HG02840 (cell line): Measurements from ENCODE around the gene HSPA12A.

ENCODE experiments used
- ATAC-seq: cut with Tn5 transposase; IDR thresholded peaks from one replicate; pipeline ENCODE4 v1.9.1; 2021; ENCODE audit warnings: mild to moderate bottlenecking, moderate library complexity, moderate number of reproducible peaks; ENCODE audit not compliant: unreplicated experiment, low FRiP score

HSPA12A gene

GRCh38 chr10:116742367-116743265 is at the start of gene HSPA12A:
HSPA12A (minus strand) TSS chr10:116742566; CDS start chr10:116742469, 97 bp downstream.
- ATAC-seq, result peak; percentile 85

GRCh38 chr10:116791241-116791640 is 48.9 kb upstream of the HSPA12A start:
- ATAC-seq, result no peak

GRCh38 chr10:116787893-116788665 is 45.7 kb upstream of the HSPA12A start:
- no peak for ATAC-seq

- no peak for ATAC-seq
These were observed 44.8 kb upstream of the HSPA12A start for GRCh38 chr10:116787053-116787659.

GRCh38 chr10:116785867-116786266 is 43.5 kb upstream of the HSPA12A start:
- no peak for ATAC-seq

- no peak for ATAC-seq
These were observed 42.9 kb upstream of the HSPA12A start for GRCh38 chr10:116785282-116785681.

GRCh38 chr10:116784651-116785050 is 42.3 kb upstream of the HSPA12A start:
- ATAC-seq, result no peak

- ATAC-seq, result no peak
These were observed 41.7 kb upstream of the HSPA12A start for GRCh38 chr10:116784035-116784434.

GRCh38 chr10:116783011-116783655 is 40.8 kb upstream of the HSPA12A start:
- ATAC-seq, result no peak

GRCh38 chr10:116781370-116781884 is 39.1 kb upstream of the HSPA12A start:
- ATAC-seq, result no peak

- ATAC-seq, result no peak
These were observed 38.4 kb upstream of the HSPA12A start for GRCh38 chr10:116780691-116781205.

- ATAC-seq, result no peak
These were observed 36.8 kb upstream of the HSPA12A start for GRCh38 chr10:116779076-116779687.

- ATAC-seq, result no peak
These were observed 34.6 kb upstream of the HSPA12A start for GRCh38 chr10:116777006-116777405.

- ATAC-seq, result no peak
These were observed 33.4 kb upstream of the HSPA12A start for GRCh38 chr10:116775488-116776400.

GRCh38 chr10:116774728-116775151 is 32.4 kb upstream of the HSPA12A start:
- ATAC-seq, result no peak

GRCh38 chr10:116772909-116773705 is 30.7 kb upstream of the HSPA12A start:
- no peak for ATAC-seq

- ATAC-seq, result no peak
These were observed 29.7 kb upstream of the HSPA12A start for GRCh38 chr10:116771959-116772585.
